Upper lobe of left lung (tissue), 4 donors: ENCODE data around the gene SPATA6.

Experiments used
- CTCF ChIP-seq, 6 experiments: fragments of 450-650 bp in 4 of 6; fragments of 200-600 bp in 2 of 6; sonication (generic) in 2 of 6; IDR thresholded peaks; one replicate each; pipeline ENCODE4 v1.5.1; 2016 to 2019; ENCODE audit warnings: antibody characterized with exemption in 6 of 6
- EP300 ChIP-seq, 4 donors: sonication (generic); formaldehyde crosslinking; IDR thresholded peaks; one replicate each; pipeline ENCODE4 v1.5.1; 2017; ENCODE audit warnings: antibody characterized with exemption in 4 of 4, control low read depth in 2 of 4
- POLR2A ChIP-seq, 4 donors: fragments of 450-650 bp; IDR thresholded peaks; one replicate each; pipeline ENCODE4 v1.5.1; 2016 to 2017; ENCODE audit warnings: antibody characterized with exemption in 4 of 4, mild to moderate bottlenecking in 2 of 4

GRCh38 chr1:48251821-48252220, 220.2 kb downstream of the SPATA6 start:
- TF ChIP-seq CTCF (IDR thresholded peaks at IDR 0.05) (no peak), POLR2A (IDR thresholded peaks at IDR 0.05) (no peak), EP300 (IDR thresholded peaks at IDR 0.05) (no peak)
